ENCODE data around the gene CD300LG. TPM values are rescaled to one million over a fixed set of nuclear protein-coding genes. Genes with fewer than 3 reads are reported as not detected.
"Not testable (repeated sequence)": the region's sequence is repeated elsewhere in the genome, so short reads cannot be mapped to it uniquely, and the experiment has no call there.

Gene CD300LG
- total RNA-seq, 2 donors from 2014 or later = not detected

DNA sequence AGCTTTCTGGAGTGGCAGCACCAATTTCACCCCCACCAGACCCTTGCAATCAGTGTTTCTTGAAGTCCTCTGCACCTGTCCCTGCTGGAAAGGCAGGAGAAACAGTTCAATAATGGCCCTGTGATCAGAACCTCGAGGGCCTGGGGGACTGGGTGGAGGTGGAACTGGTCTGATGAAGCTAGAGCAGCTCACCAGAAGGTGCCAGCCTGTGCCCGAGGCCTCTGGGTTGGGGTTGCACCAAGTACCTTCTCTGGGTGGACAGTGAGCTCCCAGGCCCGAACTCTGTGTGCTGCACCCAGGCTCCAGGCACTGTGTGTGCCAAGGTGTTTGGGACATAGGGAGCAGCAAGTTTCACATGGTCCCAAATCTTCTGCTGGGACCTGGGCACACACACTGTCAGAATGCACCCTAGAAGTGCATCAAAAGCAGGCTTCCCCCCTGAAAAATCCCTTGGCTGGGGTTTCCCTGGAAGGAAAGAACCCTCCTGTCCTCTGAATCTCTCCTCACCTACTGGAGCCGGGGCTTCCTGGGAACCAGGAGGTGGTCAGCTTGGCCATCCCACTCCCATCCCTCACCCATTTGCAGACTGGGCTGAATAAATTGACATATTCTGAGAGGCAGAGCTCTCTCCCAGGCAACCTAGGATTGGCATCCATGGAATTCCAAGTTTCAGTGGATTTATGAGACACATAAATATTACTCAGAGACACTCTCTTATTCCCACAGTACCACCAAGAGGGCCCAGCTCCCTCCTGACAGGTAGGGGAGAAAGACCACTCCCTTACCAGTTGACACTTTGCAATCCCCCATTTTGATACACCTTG lies 17.4 kb downstream of the CD300LG start:
- Mint-ChIP-seq H3K36me3 (no peaks in the 10 kb centered on the region), H3K27ac (peak overlapping the region in 1 of 2 donors; percentile 60), H3K9me3 (no peaks in the 10 kb centered on the region)
- DNase-seq (ENCODE audit: low spot score in 2 of 2) = no peak
- no peak for ATAC-seq

DNA sequence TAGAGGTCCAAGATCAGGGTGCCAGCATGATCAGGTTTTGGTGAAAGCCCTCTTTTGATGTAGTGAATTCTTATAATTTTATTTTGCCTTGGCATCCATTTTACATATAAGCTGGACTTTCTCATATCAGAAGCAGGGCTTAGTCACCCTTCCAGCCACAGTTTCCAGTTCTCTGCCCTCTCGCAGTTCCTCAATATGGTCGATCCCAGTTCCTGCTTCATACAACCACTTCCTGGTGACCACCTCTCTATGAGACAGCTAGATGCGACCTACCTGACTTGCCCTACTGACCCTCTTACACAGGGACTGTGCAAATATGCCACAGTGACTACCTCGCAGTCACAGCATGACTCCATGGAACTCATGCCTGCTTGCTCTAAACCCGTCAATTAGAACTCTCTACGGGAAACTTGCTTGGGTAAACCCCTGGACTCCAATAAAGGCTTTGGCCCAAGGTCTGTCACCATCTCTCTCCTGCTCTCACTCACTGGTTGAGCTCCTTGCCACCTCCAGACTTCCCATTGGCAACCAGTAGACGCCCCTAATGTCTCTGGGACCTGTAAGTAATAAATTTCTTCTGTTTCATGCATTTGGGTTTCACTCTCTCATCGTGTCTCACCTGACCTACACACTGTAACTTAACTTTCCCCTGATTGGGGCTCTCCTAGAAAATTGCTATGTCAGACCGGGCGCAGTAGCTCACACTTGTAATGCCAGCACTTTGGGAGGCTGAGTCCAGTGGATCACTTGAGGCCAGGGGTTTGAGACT lies 21.4 kb downstream of the CD300LG start:
- H3K27ac Mint-ChIP-seq = no peak overlapping the region
- no peaks in the 10 kb centered on the region for H3K36me3 Mint-ChIP-seq
- no peaks in the 10 kb centered on the region for H3K9me3 Mint-ChIP-seq
- ATAC-seq (no peak), DNase-seq (ENCODE audit: low spot score in 2 of 2) (no peak)

DNA sequence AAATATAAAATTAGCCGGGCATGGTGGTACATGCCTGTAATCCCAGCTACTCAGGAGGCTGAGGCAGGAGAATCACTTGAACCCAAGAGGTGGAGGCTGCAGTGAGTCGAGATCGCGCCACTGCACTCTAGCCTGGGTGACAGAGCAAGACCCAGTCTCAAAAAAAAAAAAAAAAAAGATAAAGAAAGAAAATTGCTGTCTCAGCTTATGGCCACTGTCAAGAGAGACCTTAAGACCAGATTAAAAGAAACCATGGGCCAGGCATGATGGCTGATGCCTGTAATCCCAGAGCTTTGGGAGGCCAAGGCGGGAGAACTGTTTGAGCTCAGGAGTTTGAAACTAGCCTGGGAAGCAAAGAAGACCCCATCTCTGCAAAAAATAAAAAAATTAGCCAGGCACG lies 22.1 kb downstream of the CD300LG start:
- not testable (repeated sequence) for ATAC-seq; H3K9me3 Mint-ChIP-seq; DNase-seq (ENCODE audit: low spot score in 2 of 2); H3K36me3 Mint-ChIP-seq; H3K27ac Mint-ChIP-seq

GRCh38 chr17:43871946-43872690 lies 25.1 kb downstream of the CD300LG start:
- H3K27ac Mint-ChIP-seq = no peak overlapping the region
- no peaks in the 10 kb centered on the region for H3K9me3 Mint-ChIP-seq
- no peak for DNase-seq (ENCODE audit: low spot score in 2 of 2)
- ATAC-seq = no peak
- H3K36me3 Mint-ChIP-seq = no peaks in the 10 kb centered on the region

DNA sequence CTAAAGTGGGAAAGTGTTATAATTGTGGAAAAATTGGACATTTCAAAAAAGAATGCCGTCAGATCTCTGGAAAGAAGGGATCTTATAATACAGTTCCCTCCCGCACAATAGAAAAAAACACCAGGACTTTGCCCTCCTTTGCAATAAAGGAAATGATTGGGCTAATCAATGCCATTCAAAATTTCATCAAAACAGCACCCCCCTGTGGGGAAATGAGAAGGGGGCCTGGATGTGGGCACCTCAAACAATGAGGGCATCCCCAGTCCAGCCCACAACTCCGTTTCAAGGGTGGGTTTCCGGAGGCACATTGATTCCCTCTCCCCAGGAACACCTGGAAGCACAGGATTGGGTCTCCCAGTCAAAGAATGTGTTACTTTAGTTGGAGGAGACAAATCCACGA lies 26.1 kb downstream of the CD300LG start:
- no peak for DNase-seq (ENCODE audit: low spot score in 2 of 2)
- no peak for ATAC-seq
- no peaks in the 10 kb centered on the region for H3K36me3 Mint-ChIP-seq
- H3K9me3 Mint-ChIP-seq = no peaks in the 10 kb centered on the region
- H3K27ac Mint-ChIP-seq = no peak overlapping the region

- Mint-ChIP-seq H3K36me3 (no peaks in the 10 kb centered on the region), H3K9me3 (no peaks in the 10 kb centered on the region), H3K27ac (no peak overlapping the region)
- DNase-seq (ENCODE audit: low spot score in 2 of 2) = no peak
- no peak for ATAC-seq
These were observed 26.8 kb downstream of the CD300LG start for GRCh38 chr17:43873815-43874214.

GRCh38 chr17:43874293-43874692 lies 27.3 kb downstream of the CD300LG start:
- ATAC-seq = no peak
- Mint-ChIP-seq H3K36me3 (no peaks in the 10 kb centered on the region), H3K9me3 (no peaks in the 10 kb centered on the region)

GRCh38 chr17:43875476-43876147 lies 28.6 kb downstream of the CD300LG start:
- no peaks in the 10 kb centered on the region for H3K9me3 Mint-ChIP-seq
- no peaks in the 10 kb centered on the region for H3K36me3 Mint-ChIP-seq
- ATAC-seq (peak in 1 of 2 donors; percentile 13), DNase-seq (ENCODE audit: low spot score in 2 of 2) (no peak)
- no peak overlapping the region for H3K27ac Mint-ChIP-seq

More at GRCh38 chr17:43874293-43874692, 27.3 kb downstream of the CD300LG start:
- DNase-seq (ENCODE audit: low spot score in 2 of 2) = no peak
- H3K27ac Mint-ChIP-seq = no peak overlapping the region

DNA sequence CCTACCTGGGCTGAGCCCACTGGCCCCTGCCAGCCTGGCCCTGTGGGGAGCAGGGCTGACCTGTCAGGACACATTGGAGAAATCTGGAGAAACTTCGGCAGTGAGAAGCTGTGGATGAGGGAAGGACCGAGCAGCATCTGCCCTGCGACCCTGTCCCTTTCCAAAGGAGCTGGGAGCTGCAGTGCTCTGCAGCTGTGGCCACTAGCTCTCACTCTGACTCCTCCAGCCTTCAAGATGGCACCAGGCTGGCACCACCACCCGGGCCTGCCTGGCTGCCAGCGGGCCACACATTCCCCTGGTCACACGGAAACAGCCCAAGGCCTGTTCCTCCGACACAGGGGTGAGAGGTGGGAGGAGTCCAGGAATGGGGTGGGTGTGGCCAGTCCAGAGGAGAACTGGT lies 30.1 kb downstream of the CD300LG start:
- Mint-ChIP-seq H3K27ac (no peak overlapping the region), H3K9me3 (no peaks in the 10 kb centered on the region), H3K36me3 (no peaks in the 10 kb centered on the region)
- DNase-seq (ENCODE audit: low spot score in 2 of 2) (no peak), ATAC-seq (no peak)

- DNase-seq (ENCODE audit: low spot score in 2 of 2) (no peak), ATAC-seq (no peak)
- Mint-ChIP-seq H3K27ac (no peak overlapping the region), H3K36me3 (no peaks in the 10 kb centered on the region), H3K9me3 (no peaks in the 10 kb centered on the region)
These were observed 30.6 kb downstream of the CD300LG start for GRCh38 chr17:43877451-43878155.

DNA sequence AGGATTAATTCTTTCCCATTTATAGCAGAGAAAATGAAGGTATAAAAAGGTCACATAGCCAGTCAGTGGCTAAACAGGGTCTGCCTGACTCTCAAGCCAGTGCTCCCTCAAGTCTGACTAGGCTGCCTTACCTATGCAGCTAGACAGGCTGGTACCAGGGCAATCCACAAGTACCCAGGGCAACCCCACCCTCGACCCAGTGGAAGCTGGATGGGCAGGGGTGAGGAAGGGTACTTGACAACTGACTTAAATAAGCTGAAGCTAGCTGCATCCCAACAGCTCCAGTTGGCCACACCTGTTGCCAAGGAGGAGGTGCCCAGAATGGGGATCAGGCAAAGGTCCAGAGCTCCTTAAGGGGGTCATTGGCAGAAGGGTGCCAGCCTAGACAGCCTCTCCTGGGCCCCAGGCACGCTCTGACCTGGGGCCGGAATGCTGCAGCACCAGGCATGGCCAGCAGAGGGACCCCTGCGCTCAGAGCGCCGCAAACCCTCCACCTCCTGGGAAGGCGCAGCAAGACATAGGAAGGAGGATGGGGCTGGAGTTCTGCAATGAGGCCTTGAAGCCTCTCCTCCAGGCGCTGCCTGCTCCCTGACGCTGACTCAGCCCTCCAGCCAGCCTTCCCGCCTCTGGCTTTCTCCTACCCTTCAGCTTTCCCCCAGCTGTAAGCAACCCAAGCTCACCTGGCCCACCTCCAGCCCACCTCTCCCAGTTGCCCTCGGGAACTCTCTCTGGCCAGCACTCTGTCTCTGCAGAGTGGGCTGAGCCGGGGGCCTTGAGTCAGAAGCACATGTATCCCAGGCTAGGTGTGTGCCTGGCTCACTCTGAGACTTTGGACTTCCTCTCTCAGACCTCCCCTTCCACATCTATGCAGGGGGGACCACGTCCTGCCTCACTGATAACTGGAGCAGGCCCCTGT lies 31.5 kb downstream of the CD300LG start:
- Mint-ChIP-seq H3K27ac (peak overlapping the region in 1 of 2 donors; percentile 24), H3K9me3 (no peaks in the 10 kb centered on the region), H3K36me3 (no peaks in the 10 kb centered on the region)
- ATAC-seq = peak; percentile 83 to 88
- peak in 1 of 2 donors; percentile 80 for DNase-seq (ENCODE audit: low spot score in 2 of 2)

DNA sequence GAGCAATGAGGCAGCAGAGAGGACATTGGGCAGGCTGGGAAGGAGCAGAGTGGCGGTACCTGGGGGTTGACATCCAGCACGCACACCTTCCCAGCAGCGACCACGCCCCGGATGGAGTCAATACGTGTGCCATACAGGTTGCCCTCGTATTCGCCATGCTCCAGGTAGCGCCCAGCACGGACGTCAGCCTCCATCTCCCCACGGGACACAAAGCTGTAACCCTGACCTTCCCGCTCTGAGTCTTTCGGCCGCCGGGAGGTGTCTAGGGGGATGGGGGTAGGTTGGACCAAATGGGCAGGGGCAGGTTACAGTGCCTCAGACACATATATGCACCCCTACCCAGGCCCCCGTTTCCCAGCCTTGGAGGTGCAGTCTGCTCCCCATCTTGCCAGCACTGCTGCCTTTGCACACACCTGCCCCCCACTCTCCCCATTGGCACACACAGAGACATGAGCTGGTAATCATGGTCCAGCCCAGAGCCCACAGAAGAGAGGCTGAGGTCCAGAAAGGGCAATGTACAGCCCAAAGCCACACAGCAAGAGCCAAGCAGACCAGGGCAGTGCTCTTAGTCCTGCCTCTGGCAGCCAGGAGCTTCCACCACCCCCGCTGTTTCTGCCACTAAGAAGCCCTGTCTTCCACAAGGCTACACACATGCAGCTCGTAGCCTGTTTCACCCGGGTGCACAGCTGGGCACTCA lies 32.9 kb downstream of the CD300LG start:
- no peak overlapping the region for H3K27ac Mint-ChIP-seq
- H3K36me3 Mint-ChIP-seq = no peaks in the 10 kb centered on the region
- ATAC-seq = peak in 1 of 2 donors; percentile 8
- H3K9me3 Mint-ChIP-seq = no peaks in the 10 kb centered on the region
- DNase-seq (ENCODE audit: low spot score in 2 of 2) = no peak

- H3K27ac Mint-ChIP-seq = no peak overlapping the region
- ATAC-seq (peak; percentile 56 to 67), DNase-seq (ENCODE audit: low spot score in 2 of 2) (peak in 1 of 2 donors; percentile 64)
- no peaks in the 10 kb centered on the region for H3K9me3 Mint-ChIP-seq
- no peaks in the 10 kb centered on the region for H3K36me3 Mint-ChIP-seq
These were observed 33.5 kb downstream of the CD300LG start for GRCh38 chr17:43880420-43880991.

- ATAC-seq (no peak), DNase-seq (ENCODE audit: low spot score in 2 of 2) (no peak)
- Mint-ChIP-seq H3K36me3 (no peaks in the 10 kb centered on the region), H3K27ac (no peak overlapping the region), H3K9me3 (no peaks in the 10 kb centered on the region)
These were observed 34.2 kb downstream of the CD300LG start for GRCh38 chr17:43881181-43881580.

Data from activated naive CD4-positive, alpha-beta T cell treated with anti-CD3 and anti-CD28 coated beads, Interleukin-2, amount 50 U/mL, for 72 hours (primary cell).